Keratinocyte (primary cell): ENCODE measurements around the gene TMEM202.

Source experiments
- EZH2 ChIP-seq: IDR thresholded peaks from one replicate; pipeline ENCODE4 v1.6.1; 2012; ENCODE audit warnings: inconsistent platforms, mild to moderate bottlenecking, low read length, moderate library complexity
- TF ChIP-seq, protein P1 (sequence below), 3 experiments: IDR thresholded peaks in 1 of 3; conservative IDR thresholded peaks in 1 of 3; optimal IDR thresholded peaks in 1 of 3; 2 replicates in 2 of 3; 3 replicates in 1 of 3; pipeline versions ENCODE3 to v1.5.1; 2011; ENCODE audit warnings: low read length in 3 of 3, mild to moderate bottlenecking in 3 of 3, moderate library complexity in 2 of 3, control low read depth in 1 of 3, inconsistent platforms in 1 of 3; ENCODE audit not compliant: insufficient read depth in 2 of 3; ENCODE audit errors: extremely low read depth in 1 of 3

GRCh38 chr15:72451224-72451623 is 53.1 kb downstream of the TMEM202 start:
- TF ChIP-seq EZH2, result no peak
- TF ChIP-seq, protein P1, sequence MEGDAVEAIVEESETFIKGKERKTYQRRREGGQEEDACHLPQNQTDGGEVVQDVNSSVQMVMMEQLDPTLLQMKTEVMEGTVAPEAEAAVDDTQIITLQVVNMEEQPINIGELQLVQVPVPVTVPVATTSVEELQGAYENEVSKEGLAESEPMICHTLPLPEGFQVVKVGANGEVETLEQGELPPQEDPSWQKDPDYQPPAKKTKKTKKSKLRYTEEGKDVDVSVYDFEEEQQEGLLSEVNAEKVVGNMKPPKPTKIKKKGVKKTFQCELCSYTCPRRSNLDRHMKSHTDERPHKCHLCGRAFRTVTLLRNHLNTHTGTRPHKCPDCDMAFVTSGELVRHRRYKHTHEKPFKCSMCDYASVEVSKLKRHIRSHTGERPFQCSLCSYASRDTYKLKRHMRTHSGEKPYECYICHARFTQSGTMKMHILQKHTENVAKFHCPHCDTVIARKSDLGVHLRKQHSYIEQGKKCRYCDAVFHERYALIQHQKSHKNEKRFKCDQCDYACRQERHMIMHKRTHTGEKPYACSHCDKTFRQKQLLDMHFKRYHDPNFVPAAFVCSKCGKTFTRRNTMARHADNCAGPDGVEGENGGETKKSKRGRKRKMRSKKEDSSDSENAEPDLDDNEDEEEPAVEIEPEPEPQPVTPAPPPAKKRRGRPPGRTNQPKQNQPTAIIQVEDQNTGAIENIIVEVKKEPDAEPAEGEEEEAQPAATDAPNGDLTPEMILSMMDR (optimal IDR thresholded peaks at IDR 0.05 in 1 of 3, IDR thresholded peaks at IDR 0.05 in 1 of 3, conservative IDR thresholded peaks at IDR 0.05 in 1 of 3; ENCODE audit: extremely low read depth in 1 of 3, insufficient read depth in 2 of 3, low read length in 3 of 3), result no peak
